ENCODE data around the gene RNF130.

DNA sequence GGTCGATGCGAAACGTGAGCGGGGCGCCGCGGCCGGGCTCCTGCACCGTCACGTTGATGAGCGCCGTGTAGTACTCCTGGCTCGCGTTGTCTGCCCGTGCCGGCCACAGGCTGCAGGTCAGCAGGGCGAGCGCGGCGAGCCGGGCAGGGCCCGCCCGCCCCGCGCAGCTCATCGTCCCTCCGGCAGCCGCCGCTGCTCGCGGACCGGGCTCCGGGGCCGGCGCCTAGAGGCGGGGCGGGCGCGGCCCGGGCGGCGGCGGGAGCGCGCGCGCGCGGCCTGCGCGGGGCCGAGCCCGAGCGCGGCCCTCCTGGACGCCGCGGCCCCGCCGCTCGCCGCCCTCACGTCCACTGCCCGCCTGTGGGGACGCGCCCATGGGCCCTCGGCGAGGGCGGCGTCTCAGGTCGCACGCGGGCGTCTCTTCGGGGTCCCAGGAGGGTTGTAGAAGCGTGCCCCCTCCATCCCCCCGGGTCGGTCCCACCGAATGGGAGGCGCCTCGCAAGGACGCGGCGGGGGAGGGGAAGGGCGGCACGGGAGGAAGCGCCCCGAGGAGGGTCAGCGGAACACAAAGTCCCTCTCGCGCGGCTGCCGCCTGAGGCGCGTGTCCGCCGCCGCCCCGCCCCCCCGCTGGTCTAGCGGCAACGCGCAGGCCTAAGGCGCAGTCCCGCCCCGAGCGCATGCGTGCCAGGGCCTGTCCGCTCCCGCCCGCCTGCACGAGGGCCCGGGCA, at the start of gene RNF130:
- TF ChIP-seq, protein P1, sequence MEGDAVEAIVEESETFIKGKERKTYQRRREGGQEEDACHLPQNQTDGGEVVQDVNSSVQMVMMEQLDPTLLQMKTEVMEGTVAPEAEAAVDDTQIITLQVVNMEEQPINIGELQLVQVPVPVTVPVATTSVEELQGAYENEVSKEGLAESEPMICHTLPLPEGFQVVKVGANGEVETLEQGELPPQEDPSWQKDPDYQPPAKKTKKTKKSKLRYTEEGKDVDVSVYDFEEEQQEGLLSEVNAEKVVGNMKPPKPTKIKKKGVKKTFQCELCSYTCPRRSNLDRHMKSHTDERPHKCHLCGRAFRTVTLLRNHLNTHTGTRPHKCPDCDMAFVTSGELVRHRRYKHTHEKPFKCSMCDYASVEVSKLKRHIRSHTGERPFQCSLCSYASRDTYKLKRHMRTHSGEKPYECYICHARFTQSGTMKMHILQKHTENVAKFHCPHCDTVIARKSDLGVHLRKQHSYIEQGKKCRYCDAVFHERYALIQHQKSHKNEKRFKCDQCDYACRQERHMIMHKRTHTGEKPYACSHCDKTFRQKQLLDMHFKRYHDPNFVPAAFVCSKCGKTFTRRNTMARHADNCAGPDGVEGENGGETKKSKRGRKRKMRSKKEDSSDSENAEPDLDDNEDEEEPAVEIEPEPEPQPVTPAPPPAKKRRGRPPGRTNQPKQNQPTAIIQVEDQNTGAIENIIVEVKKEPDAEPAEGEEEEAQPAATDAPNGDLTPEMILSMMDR (conservative IDR thresholded peaks at IDR 0.05 in 1 of 2, IDR thresholded peaks at IDR 0.05 in 1 of 2; ENCODE audit: low read depth in 1 of 2, low read length in 2 of 2): no peak
- TF ChIP-seq EZH2 (IDR thresholded peaks at IDR 0.05; ENCODE audit: low read length, missing control alignments): no peak

All from fibroblast of lung (primary cell).